Activated CD4-positive, alpha-beta T cell treated with anti-CD3 and anti-CD28 coated beads for 36 hours (primary cell): ENCODE results near the gene MRPL55. TPM values are rescaled to one million over a fixed set of nuclear protein-coding genes. Genes with fewer than 3 reads are reported as not detected.

Experiments used
- ATAC-seq: fragments of 200-7000 bp; cut with Tn5 transposase; one replicate; pipeline ENCODE4 v1.10.0; 2021; ENCODE audit warnings: mild to moderate bottlenecking, moderate library complexity
- CTCF ChIA-PET: fragments of 350-600 bp; sonication (Branson Sonifier 250); formaldehyde crosslinking; loops from one replicate; lab custom pipeline; 2021; ENCODE audit warnings: antibody characterized with exemption; lab: Charles Lee
- POLR2A ChIA-PET: fragments of 350-600 bp; sonication (Branson Sonifier 250); formaldehyde crosslinking; loops from one replicate; lab custom pipeline; 2021; ENCODE audit warnings: antibody characterized with exemption, inconsistent platforms; lab: Charles Lee
- DNase-seq: peaks from one replicate; pipeline ENCODE4 v3.0.0-alpha.2; 2020
- H3K27ac Mint-ChIP-seq: one replicate; pipeline ENCODE4 v1.8.0; 2021; ENCODE audit warnings: mixed read lengths
- H3K27me3 Mint-ChIP-seq: one replicate; pipeline ENCODE4 v1.8.0; 2021; ENCODE audit warnings: mixed read lengths
- H3K36me3 Mint-ChIP-seq: one replicate; pipeline ENCODE4 v1.8.0; 2021; ENCODE audit warnings: low read depth, mixed read lengths
- H3K4me1 Mint-ChIP-seq: one replicate; pipeline ENCODE4 v1.8.0; 2021; ENCODE audit warnings: mixed read lengths
- H3K4me3 Mint-ChIP-seq: one replicate; pipeline ENCODE4 v1.8.0; 2021; ENCODE audit warnings: mild to moderate bottlenecking, moderate library complexity, mixed read lengths
- H3K9me3 Mint-ChIP-seq: one replicate; pipeline ENCODE4 v1.8.0; 2021; ENCODE audit warnings: low read depth, mixed read lengths
- intact Hi-C, 2 experiments: fragments of 100-400 bp; cut with DNase I in 1 of 2; cut with micrococcal nuclease in 1 of 2; formaldehyde crosslinking; loops; one replicate each; pipeline versions ENCODE4 v1.14.2 to v1.15.1; 2022 to 2024; cut with DNase I, micrococcal nuclease
- total RNA-seq, 2 experiments: library from RNA; stranded (reverse); gene quantifications; one replicate each; pipeline ENCODE4 v1.2.3, GENCODE V29; 2021

Gene MRPL55
- 10 to 100 TPM; 51.0 to 57.7 TPM for total RNA-seq

- no peaks in the 10 kb centered on the region for H3K27me3 Mint-ChIP-seq
- intact Hi-C loops = loop anchor here (1.0 to 10.0 kb wide), 12 partner anchors 27 to 354 kb away; partner anchors contain the start of genes ARF1 (in 2 of the 2), GUK1 (in 2 of the 2) and IBA57 (in 2 of the 2)
- H3K27ac Mint-ChIP-seq = peak within 1 kb of the TSS; percentile 92
- CTCF ChIA-PET = interaction anchor here (1.0 to 1.2 kb wide), 2 partner anchors 27 to 84 kb away, joined by 3 to 4 read pairs; partner anchors contain the start of gene ARF1
- H3K4me1 Mint-ChIP-seq = peaks cover 21% of the 10 kb centered on the region
- H3K4me3 Mint-ChIP-seq = peak within 1 kb of the TSS; percentile 90
- POLR2A ChIA-PET = no interaction called here
- DNase-seq (peak; percentile 99), ATAC-seq (peak; percentile 92)
- no peaks in the 10 kb centered on the region for H3K9me3 Mint-ChIP-seq
- H3K36me3 Mint-ChIP-seq = peaks cover 17% of the 10 kb centered on the region
These were observed at the start of gene MRPL55 for GRCh38 chr1:228109073-228109961. MRPL55 (minus strand) TSS chr1:228109299; CDS start chr1:228108260, 1,039 bp downstream.

GRCh38 chr1:228158151-228159007 lies 49.3 kb upstream of the MRPL55 start:
- DNase-seq (no peak), ATAC-seq (no peak)
- no peaks in the 10 kb centered on the region for H3K27me3 Mint-ChIP-seq
- intact Hi-C loops = no loop called here
- ChIA-PET POLR2A (no interaction called here), CTCF (no interaction called here)
- no peaks in the 10 kb centered on the region for H3K36me3 Mint-ChIP-seq
- H3K4me1 Mint-ChIP-seq = peaks cover 31% of the 10 kb centered on the region
- no peak overlapping the region for H3K4me3 Mint-ChIP-seq
- H3K9me3 Mint-ChIP-seq = no peaks in the 10 kb centered on the region
- H3K27ac Mint-ChIP-seq = no peak overlapping the region

GRCh38 chr1:228157729-228158126 lies 48.6 kb upstream of the MRPL55 start:
- H3K27me3 Mint-ChIP-seq = no peaks in the 10 kb centered on the region
- intact Hi-C loops = no loop called here
- ChIA-PET CTCF (interaction anchor here (0.6 kb wide), 1 partner anchor 29 kb away, joined by 3 read pairs; no protein-coding TSS in a partner anchor), POLR2A (no interaction called here)
- H3K4me3 Mint-ChIP-seq = no peak overlapping the region
- no peak overlapping the region for H3K27ac Mint-ChIP-seq
- no peak for ATAC-seq
- DNase-seq = no peak
- no peaks in the 10 kb centered on the region for H3K36me3 Mint-ChIP-seq
- peaks cover 26% of the 10 kb centered on the region for H3K4me1 Mint-ChIP-seq
- H3K9me3 Mint-ChIP-seq = no peaks in the 10 kb centered on the region

- ChIA-PET POLR2A (no interaction called here), CTCF (interaction anchor here (0.6 to 1.2 kb wide), 2 partner anchors 8 to 28 kb away, joined by 3 to 5 read pairs; partner anchors contain the start of gene IBA57)
- intact Hi-C loops = no loop called here
- DNase-seq (peak; percentile 39), ATAC-seq (no peak)
- H3K27ac Mint-ChIP-seq = no peak overlapping the region
- no peaks in the 10 kb centered on the region for H3K36me3 Mint-ChIP-seq
- H3K27me3 Mint-ChIP-seq = no peaks in the 10 kb centered on the region
- no peak overlapping the region for H3K4me3 Mint-ChIP-seq
- H3K9me3 Mint-ChIP-seq = no peaks in the 10 kb centered on the region
- peaks cover 21% of the 10 kb centered on the region for H3K4me1 Mint-ChIP-seq
These were observed 48.0 kb upstream of the MRPL55 start for GRCh38 chr1:228156941-228157728.

GRCh38 chr1:228156515-228156881 lies 47.4 kb upstream of the MRPL55 start:
- DNase-seq (no peak), ATAC-seq (no peak)
- CTCF ChIA-PET = interaction anchor here (1.2 kb wide), 1 partner anchor 9 kb away, joined by 5 read pairs; the partner anchor contains the start of gene IBA57
- no peak overlapping the region for H3K27ac Mint-ChIP-seq
- H3K27me3 Mint-ChIP-seq = no peaks in the 10 kb centered on the region
- no peaks in the 10 kb centered on the region for H3K36me3 Mint-ChIP-seq
- POLR2A ChIA-PET = no interaction called here
- H3K4me1 Mint-ChIP-seq = peaks cover 19% of the 10 kb centered on the region
- no peak overlapping the region for H3K4me3 Mint-ChIP-seq
- intact Hi-C loops = no loop called here
- H3K9me3 Mint-ChIP-seq = no peaks in the 10 kb centered on the region

- Mint-ChIP-seq H3K4me1 (peaks cover 19% of the 10 kb centered on the region), H3K36me3 (no peaks in the 10 kb centered on the region), H3K27me3 (no peaks in the 10 kb centered on the region), H3K27ac (no peak overlapping the region), H3K9me3 (no peaks in the 10 kb centered on the region), H3K4me3 (no peak overlapping the region)
- ATAC-seq (no peak), DNase-seq (no peak)
- ChIA-PET CTCF (interaction anchor here (1.2 to 1.7 kb wide), 3 partner anchors 9 to 156 kb away, joined by 3 to 6 read pairs (median 5); partner anchors contain the start of gene IBA57), POLR2A (no interaction called here)
- intact Hi-C loops = loop anchor here in 1 of 2 experiments (1.0 kb wide), 1 partner anchor 16 kb away; the partner anchor contains the start of gene GUK1
These were observed 46.8 kb upstream of the MRPL55 start for GRCh38 chr1:228155596-228156514.

GRCh38 chr1:228154670-228155571 lies 45.8 kb upstream of the MRPL55 start:
- peak; percentile 79 for DNase-seq

GRCh38 chr1:228154021-228154669 lies 45.0 kb upstream of the MRPL55 start:
- Mint-ChIP-seq H3K27ac (peak overlapping the region; percentile 83), H3K4me1 (peaks cover 19% of the 10 kb centered on the region), H3K9me3 (no peaks in the 10 kb centered on the region), H3K4me3 (no peak overlapping the region), H3K36me3 (no peaks in the 10 kb centered on the region), H3K27me3 (no peaks in the 10 kb centered on the region)
- ATAC-seq (no peak), DNase-seq (peak; percentile 2)
- ChIA-PET CTCF (interaction anchor here (1.0 to 2.2 kb wide), 5 partner anchors 11 to 155 kb away, joined by 3 to 9 read pairs (median 4); no protein-coding TSS in a partner anchor), POLR2A (interaction anchor here (0.9 kb wide), 1 partner anchor 13 kb away, joined by 5 read pairs; no protein-coding TSS in a partner anchor)
- intact Hi-C loops = no loop called here

More at GRCh38 chr1:228154670-228155571, 45.8 kb upstream of the MRPL55 start:
- peak; percentile 89 for ATAC-seq
- POLR2A ChIA-PET = interaction anchor here (0.6 to 0.9 kb wide), 2 partner anchors 11 to 12 kb away, joined by 3 to 5 read pairs; partner anchors contain the start of gene IBA57
- peaks cover 19% of the 10 kb centered on the region for H3K4me1 Mint-ChIP-seq
- no peaks in the 10 kb centered on the region for H3K9me3 Mint-ChIP-seq
- intact Hi-C loops = loop anchor here in 1 of 2 experiments (1.0 kb wide), 1 partner anchor 15 kb away; the partner anchor contains the start of gene GUK1
- H3K27ac Mint-ChIP-seq = peak overlapping the region; percentile 83
- H3K36me3 Mint-ChIP-seq = no peaks in the 10 kb centered on the region
- H3K27me3 Mint-ChIP-seq = no peaks in the 10 kb centered on the region
- CTCF ChIA-PET = interaction anchor here (0.8 to 2.2 kb wide), 5 partner anchors 10 to 156 kb away, joined by 3 to 9 read pairs (median 4); no protein-coding TSS in a partner anchor
- no peak overlapping the region for H3K4me3 Mint-ChIP-seq
